Activated T-cell treated with anti-CD3 and anti-CD28 coated beads for 48 hours (primary cell): ENCODE results near the gene NCF4.

Source experiments
- DNase-seq: peaks from one replicate; pipeline ENCODE4 v3.0.0-alpha.2; 2020; ENCODE audit warnings: low read depth

Gene NCF4

GRCh38 chr22:36864454-36865215 lies 3.8 kb downstream of the NCF4 start:
- DNase-seq, result no peak

DNA sequence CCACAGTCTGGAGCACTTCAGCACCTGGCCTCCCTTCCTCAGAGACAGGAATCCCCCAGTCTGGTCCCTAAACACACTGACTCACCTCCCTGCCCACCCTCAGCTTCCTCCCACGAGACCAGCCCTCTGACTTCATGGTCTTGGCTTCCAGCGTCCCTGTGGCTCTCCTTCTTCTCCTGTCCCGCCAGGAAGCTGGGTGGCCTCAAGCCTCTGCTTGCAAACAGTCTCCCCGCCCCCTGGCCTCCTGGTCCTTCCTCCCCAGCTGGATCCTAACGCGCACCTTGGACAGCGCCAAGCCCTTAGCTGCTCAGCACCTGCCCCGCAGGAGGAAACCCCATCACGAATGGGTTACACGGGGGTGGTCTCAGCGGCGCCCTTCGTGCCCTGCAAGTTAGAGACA lies 4.5 kb downstream of the NCF4 start:
- DNase-seq, result no peak

DNA sequence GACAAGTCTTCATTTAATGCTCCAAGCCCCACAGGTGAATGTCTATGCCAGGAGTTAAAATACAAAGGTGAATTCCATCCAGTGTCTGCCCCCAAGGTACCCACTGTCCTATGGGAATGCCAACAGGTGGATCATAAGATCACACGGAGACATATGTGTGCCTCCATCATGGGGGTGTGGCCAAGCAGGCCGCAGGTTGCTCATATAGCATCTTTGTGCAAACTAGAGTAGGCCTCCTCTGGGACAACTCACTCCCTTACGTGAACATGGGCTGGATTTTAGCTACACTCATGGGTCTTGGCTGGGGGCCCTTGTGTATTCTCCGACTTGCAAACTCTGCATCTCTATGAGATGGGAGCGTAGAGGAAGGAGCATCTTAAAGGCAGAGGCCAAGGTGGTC lies 6.9 kb downstream of the NCF4 start:
- no peak for DNase-seq

GRCh38 chr22:36868546-36869181 lies 7.9 kb downstream of the NCF4 start:
- no peak for DNase-seq

DNA sequence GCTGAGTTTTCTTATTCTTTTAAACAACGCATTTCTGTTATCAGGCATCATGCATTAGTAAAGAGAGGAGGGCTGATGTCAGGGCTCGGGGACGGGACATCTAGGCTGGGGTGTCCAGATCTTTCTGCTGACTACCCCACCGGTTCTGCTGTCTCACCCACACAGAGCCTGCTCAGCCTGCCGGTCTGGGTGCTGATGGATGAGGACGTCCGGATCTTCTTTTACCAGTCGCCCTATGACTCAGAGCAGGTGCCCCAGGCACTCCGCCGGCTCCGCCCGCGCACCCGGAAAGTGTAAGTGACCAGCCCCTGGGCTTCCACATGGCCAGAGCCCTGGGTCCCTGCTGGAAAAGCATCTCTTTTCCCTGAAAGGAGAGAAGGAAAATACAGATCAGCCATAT lies 9.4 kb downstream of the NCF4 start:
- DNase-seq, result no peak

GRCh38 chr22:36871669-36872081 lies 10.9 kb downstream of the NCF4 start:
- DNase-seq, result no peak

GRCh38 chr22:36872084-36872483 lies 11.3 kb downstream of the NCF4 start:
- DNase-seq, result no peak

DNA sequence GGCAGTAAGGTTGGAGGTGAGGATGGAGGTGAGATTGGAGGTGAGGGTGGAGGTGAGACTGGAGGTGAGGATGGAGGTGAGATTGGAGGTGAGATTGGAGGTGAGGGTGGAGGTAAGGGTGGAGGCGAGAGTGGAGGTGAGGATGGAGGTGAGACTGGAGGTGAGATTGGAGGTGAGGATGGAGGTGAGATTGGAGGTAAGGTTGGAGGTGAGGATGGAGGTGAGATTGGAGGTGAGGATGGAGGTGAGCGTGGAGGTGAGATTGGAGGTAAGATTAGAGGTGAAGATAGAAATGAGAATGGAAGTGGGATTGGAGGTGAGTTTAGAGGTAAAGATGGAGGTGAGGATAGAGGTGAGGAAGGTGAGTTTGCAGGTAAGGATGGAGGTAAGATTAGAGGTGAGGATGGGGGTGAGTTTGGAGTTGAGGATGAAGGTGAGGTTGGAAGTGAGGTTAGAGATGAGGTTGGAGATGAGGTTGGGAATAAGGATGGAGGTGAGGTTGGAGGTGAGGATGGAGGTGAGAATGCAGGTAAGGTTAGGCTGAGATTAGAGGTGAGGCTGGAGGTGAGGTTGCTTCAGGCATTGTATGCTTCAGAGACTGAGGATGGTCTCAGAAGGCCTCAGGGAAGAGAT lies 12.2 kb downstream of the NCF4 start:
- DNase-seq, result no peak

DNA sequence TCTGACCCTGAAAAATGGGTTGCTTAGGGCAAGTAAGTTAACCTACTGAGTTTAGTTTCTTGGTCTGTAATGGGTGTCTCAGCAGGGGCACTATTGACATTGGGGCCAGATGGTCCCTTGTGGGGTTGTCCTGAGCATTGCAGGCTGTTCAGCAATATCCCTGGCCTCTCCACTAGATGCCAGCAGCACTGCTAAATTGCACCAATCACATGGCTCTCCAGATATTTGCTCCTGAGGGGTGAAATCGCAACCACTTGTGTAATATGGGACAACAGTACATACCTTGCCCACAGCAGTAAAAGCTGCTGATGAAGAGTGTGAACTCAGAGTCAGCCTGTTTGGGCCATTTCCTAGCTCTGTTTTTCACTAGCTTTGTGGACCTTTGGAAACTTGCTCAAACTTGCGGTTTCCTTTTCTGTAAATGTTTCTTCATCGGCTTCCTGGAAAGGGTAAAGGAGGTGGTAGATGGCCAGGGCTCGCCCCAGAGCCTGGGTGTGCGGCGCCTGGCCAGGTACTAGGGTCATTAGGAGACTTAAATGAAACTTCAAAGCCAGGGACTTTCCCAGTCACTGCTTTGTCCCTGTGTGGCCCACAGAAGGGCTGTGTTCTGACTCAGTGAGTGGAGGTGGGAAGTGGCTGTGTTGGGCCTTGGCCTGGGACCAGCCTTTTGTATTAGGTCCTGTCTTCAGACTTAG lies 13.0 kb downstream of the NCF4 start:
- peak; percentile 29 for DNase-seq

- no peak for DNase-seq
Measured at GRCh38 chr22:36874309-36874696, 13.5 kb downstream of the NCF4 start.

DNA sequence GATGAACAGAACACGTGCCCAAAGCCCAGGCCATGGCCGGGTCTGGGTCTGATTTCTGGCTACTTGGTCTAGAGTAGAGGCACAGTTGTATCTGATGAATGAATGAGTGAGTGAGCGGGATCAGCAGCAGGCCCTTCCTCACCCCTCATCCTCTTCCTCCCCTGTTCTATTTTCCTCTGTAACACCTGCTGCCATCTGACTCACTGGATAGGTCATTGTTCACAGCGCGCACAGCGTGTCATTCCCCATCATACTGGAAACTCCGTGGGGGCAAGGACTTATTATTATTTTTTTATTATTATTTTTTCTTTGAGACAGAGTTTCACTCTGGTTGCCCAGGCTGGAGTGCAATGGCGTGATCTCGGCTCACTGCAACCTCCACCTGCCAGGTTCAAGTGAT lies 13.9 kb downstream of the NCF4 start:
- no peak for DNase-seq

DNA sequence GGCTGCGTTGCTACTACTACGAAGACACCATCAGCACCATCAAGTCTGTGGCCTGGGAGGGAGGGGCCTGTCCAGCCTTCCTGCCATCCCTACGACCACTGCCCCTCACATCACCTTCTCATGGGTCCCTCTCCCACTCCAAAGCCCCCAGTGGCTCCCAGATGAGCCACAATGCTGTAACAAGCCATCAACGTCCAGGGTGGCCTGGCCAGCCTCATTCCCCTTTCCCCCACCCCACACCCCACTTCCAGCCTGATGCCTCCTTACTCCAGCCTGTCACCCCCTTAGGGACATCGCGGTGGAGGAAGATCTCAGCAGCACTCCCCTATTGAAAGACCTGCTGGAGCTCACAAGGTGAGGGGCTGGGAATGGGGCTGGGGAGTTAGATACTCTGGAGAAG lies 14.9 kb downstream of the NCF4 start:
- DNase-seq, result no peak

DNA sequence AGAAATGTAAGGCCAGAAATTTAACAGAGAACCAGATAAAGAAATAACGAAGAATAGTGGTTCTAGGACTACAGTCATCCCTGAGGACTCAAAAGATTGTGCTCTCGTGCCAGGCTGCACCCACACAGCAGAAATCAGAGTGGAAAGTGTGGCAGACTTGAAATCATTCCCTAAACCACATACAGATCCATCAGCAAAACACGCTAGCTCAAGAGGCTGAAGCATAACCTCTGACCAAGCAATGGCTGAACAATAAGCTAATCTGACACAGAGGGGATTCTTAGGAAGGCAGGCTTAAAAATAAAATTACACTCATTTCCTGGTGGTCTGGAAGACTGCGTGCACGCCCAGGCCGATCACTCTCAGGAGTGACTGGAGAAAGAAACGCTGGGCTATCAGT lies 19.0 kb downstream of the NCF4 start:
- DNase-seq, result no peak

DNA sequence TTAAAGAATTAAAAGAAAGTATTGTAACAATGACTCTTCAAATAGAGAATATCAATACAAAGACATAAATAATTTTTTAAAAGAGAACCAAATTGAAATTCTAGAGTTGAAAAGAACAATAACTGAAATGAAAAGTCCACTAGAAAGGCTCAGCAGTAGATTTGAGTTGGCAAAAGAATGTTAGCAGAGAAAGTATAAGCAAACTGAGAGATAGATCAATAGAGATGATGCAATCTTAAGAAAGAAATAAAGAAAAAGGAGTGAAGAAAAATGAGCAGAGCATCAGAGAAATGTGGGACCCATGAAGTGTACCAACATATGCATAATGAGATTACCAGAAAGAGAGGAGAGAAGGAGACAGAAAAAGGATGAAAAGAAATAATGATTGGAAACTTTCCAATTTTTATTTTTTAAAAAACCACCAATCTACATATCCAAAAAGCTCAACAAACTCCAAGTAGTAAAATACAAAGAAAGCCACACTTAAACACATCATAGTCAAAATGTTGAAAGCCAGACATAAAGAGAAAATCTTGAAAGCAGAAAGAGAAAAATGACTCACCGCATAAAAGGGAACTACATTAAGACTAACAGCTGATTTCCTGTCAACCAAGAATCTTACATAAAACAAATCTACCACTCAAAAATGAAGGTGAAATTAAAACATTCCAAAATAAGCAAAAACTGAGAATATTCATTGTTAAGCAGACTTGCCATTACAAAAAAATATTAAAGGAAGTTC lies 20.9 kb downstream of the NCF4 start:
- no peak for DNase-seq

- DNase-seq, result no peak
Measured at GRCh38 chr22:36884349-36885158, 23.7 kb downstream of the NCF4 start.

GRCh38 chr22:36885474-36885873 lies 24.7 kb downstream of the NCF4 start:
- DNase-seq, result no peak

GRCh38 chr22:36886016-36886415 lies 25.2 kb downstream of the NCF4 start:
- DNase-seq, result no peak

GRCh38 chr22:36887162-36887561 lies 26.4 kb downstream of the NCF4 start:
- DNase-seq, result no peak

DNA sequence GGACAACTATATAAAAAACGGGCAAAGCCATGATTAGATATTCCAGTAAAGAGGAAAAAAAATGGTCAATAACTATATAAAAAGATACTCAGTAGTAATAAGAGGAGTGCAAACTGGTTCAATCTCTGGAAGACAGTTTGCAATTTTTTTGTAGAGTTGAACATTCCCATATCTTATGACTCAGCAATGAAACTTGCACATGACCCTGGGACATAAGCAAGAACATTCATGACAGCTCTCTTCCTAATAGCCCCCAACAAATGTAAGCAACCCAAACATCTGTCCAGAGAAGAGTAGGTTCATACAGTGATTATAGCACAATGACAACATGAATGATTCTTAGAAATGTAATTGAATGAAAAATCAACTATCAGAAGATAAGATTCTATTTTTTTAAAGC lies 30.8 kb downstream of the NCF4 start:
- DNase-seq, result no peak

DNA sequence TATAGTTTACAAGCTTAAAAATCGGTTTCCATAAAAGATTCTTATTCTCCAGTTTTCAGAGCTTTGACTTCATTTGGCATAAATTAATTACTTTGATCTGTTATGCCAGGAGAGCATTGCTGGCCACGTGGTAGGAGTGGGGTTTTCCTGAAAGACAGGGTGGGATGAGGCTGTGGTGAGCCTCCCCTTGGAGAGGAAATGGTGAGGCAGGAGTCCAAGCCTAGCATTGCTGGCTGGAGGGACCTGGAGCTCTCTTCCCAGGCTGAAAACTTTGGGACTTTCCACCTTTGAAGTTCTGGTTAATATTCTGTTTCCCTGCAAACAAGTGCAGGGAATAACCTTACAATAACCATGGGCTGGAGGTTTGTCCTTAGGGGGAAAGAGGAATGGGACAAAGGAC lies 31.5 kb downstream of the NCF4 start:
- DNase-seq, result no peak

DNA sequence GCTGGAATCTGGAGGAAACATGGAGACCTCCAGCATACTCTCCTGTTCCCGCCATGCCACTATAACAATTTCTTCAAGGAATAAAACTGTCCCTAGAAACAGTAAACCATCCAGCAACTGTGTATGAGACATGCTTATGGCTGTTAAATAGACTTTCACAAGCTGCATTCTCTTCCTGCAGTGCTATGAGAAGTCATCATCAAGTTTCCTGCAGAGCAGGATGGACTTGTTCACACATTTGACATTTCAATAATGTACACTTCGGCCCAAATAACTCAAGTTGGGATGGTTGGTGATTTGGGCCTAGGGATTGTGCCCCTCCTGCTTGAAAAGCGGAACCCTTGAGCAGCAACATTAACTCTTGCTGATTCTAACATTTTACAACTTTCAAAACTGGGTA lies 32.5 kb downstream of the NCF4 start:
- DNase-seq, result no peak
